Activated CD4-positive, CD25-positive, alpha-beta regulatory T cell (primary cell): ENCODE measurements around the gene SMC4.

Source experiments
- DNase-seq, 4 experiments: peaks; one replicate each; lab custom pipeline; 2025; lab: John Stamatoyannopoulos, UW

Gene SMC4

GRCh38 chr3:160395297-160395696 is 4.2 kb upstream of the SMC4 start:
- no peak for DNase-seq

GRCh38 chr3:160398820-160399124 is 678 bp upstream of the SMC4 start:
- DNase-seq: no peak

- peak in 1 of 4 experiments; percentile 10 for DNase-seq
These were observed 716 bp downstream of the SMC4 start for GRCh38 chr3:160400030-160400701.

GRCh38 chr3:160400702-160401150 is 1.3 kb downstream of the SMC4 start:
- DNase-seq: peak in 1 of 4 experiments; percentile 5

GRCh38 chr3:160401291-160402095 is 2.0 kb downstream of the SMC4 start:
- DNase-seq: no peak

- no peak for DNase-seq
These were observed 3.0 kb downstream of the SMC4 start for GRCh38 chr3:160402221-160403027.

- no peak for DNase-seq
These were observed 3.6 kb downstream of the SMC4 start for GRCh38 chr3:160403028-160403545.

- no peak for DNase-seq
These were observed 4.5 kb downstream of the SMC4 start for GRCh38 chr3:160403796-160404470.

GRCh38 chr3:160409812-160410610 is 10.6 kb downstream of the SMC4 start:
- DNase-seq: no peak

- DNase-seq: no peak
These were observed 13.0 kb downstream of the SMC4 start for GRCh38 chr3:160412477-160412876.

- DNase-seq: peak; percentile 24 to 30 (median 26)
These were observed 14.3 kb downstream of the SMC4 start for GRCh38 chr3:160413613-160414248.

- no peak for DNase-seq
These were observed 17.9 kb downstream of the SMC4 start for GRCh38 chr3:160417311-160417710.

GRCh38 chr3:160427832-160428424 is 28.5 kb downstream of the SMC4 start:
- DNase-seq: no peak

- DNase-seq: no peak
These were observed 34.6 kb downstream of the SMC4 start for GRCh38 chr3:160434071-160434470.

GRCh38 chr3:160435095-160435494 is 35.6 kb downstream of the SMC4 start:
- DNase-seq: no peak

GRCh38 chr3:160435747-160436146 is 36.3 kb downstream of the SMC4 start:
- no peak for DNase-seq

GRCh38 chr3:160437083-160437455 is 37.6 kb downstream of the SMC4 start:
- DNase-seq: no peak

GRCh38 chr3:160440687-160441086 is 41.2 kb downstream of the SMC4 start:
- DNase-seq: no peak

GRCh38 chr3:160444411-160444810 is 45.0 kb downstream of the SMC4 start:
- no peak for DNase-seq

- DNase-seq: no peak
These were observed 46.4 kb downstream of the SMC4 start for GRCh38 chr3:160445854-160446253.
